Cardiac septum (tissue), 1 donor: ENCODE data around the gene SCGB1D4. TPM values are rescaled to one million over a fixed set of nuclear protein-coding genes. Genes with fewer than 3 reads are reported as not detected.
"Not testable (repeated sequence)": the region's sequence is repeated elsewhere in the genome, so short reads cannot be mapped to it uniquely, and the experiment has no call there.

Experiments
- DNase-seq: peaks from one replicate; pipeline ENCODE4 v3.0.0-alpha.2; 2020; ENCODE audit warnings: low spot score
- intact Hi-C: fragments of 100-400 bp; cut with DNase I; formaldehyde crosslinking; loops from one replicate; pipeline ENCODE4 v1.14.0; 2022
- long read RNA-seq: library from polyadenylated mRNA; unstranded; transcript quantifications from one replicate; pipeline ENCODE4 v2.0.0, GENCODE V29; 2021
- total RNA-seq: library from RNA; stranded (reverse); fragmentation: NEBNext Ultra II Directional; extraction: Animal tissue kit (Norgen Biotek cat#: 25700); gene quantifications from one replicate; pipeline ENCODE4 v1.2.1, GENCODE V29; 2021
- donor health status: DM: no; HTN: no; CAD: no.

SCGB1D4 gene
- total RNA-seq, result not detected
- long read RNA-seq, result 0 reads

GRCh38 chr11:62298975-62299374 lies at the start of gene SCGB1D4:
Gene SCGB1D4, minus strand, starts transcription at chr11:62299075. Its CDS starts 65 bp downstream, at chr11:62299010.
- intact Hi-C loops, result no loop called here
- DNase-seq, result no peak

GRCh38 chr11:62345861-62346260 lies 47.0 kb upstream of the SCGB1D4 start:
- DNase-seq, result no peak
- intact Hi-C loops, result no loop called here

GRCh38 chr11:62344210-62344609 lies 45.3 kb upstream of the SCGB1D4 start:
- DNase-seq, result no peak
- intact Hi-C loops, result no loop called here

- intact Hi-C loops, result not testable (repeated sequence)
These were observed 44.8 kb upstream of the SCGB1D4 start for GRCh38 chr11:62343646-62344190.

GRCh38 chr11:62341588-62341987 lies 42.7 kb upstream of the SCGB1D4 start:
- DNase-seq, result no peak
- intact Hi-C loops, result no loop called here

More at GRCh38 chr11:62343646-62344190, 44.8 kb upstream of the SCGB1D4 start:
- DNase-seq, result not testable (repeated sequence)

- DNase-seq, result no peak
- intact Hi-C loops, result no loop called here
These were observed 41.5 kb upstream of the SCGB1D4 start for GRCh38 chr11:62340269-62340901.

GRCh38 chr11:62338218-62338617 lies 39.3 kb upstream of the SCGB1D4 start:
- DNase-seq, result no peak
- intact Hi-C loops, result loop anchor here (5.0 kb wide), 1 partner anchor 39 kb away; no protein-coding TSS in a partner anchor

- intact Hi-C loops, result loop anchor here (5.0 kb wide), 1 partner anchor 40 kb away; no protein-coding TSS in a partner anchor
- peak; percentile 96 for DNase-seq
These were observed 38.7 kb upstream of the SCGB1D4 start, which contains the start of gene ASRGL1 for GRCh38 chr11:62337303-62338181. Gene ASRGL1, plus strand, starts transcription at chr11:62337448. Its CDS starts 530 bp downstream, at chr11:62337978.

- intact Hi-C loops, result loop anchor here (5.0 kb wide), 1 partner anchor 40 kb away; no protein-coding TSS in a partner anchor
- DNase-seq, result not testable (repeated sequence)
These were observed 38.1 kb upstream of the SCGB1D4 start for GRCh38 chr11:62336949-62337302.

- no peak for DNase-seq
- intact Hi-C loops, result no loop called here
These were observed 34.9 kb upstream of the SCGB1D4 start for GRCh38 chr11:62333768-62334167.

- DNase-seq, intact Hi-C loops: not testable (repeated sequence)
These were observed 32.4 kb upstream of the SCGB1D4 start for GRCh38 chr11:62331264-62331663.

- intact Hi-C loops, DNase-seq: not testable (repeated sequence)
These were observed 28.7 kb upstream of the SCGB1D4 start for GRCh38 chr11:62327541-62327940.

- DNase-seq, intact Hi-C loops: not testable (repeated sequence)
These were observed 27.8 kb upstream of the SCGB1D4 start for GRCh38 chr11:62326719-62327118.

- intact Hi-C loops, DNase-seq: not testable (repeated sequence)
These were observed 26.9 kb upstream of the SCGB1D4 start for GRCh38 chr11:62325781-62326180.

GRCh38 chr11:62324731-62325556 lies 26.1 kb upstream of the SCGB1D4 start:
- intact Hi-C loops, result no loop called here
- DNase-seq, result peak; percentile 85

GRCh38 chr11:62322524-62322923 lies 23.6 kb upstream of the SCGB1D4 start:
- intact Hi-C loops, result no loop called here
- no peak for DNase-seq

GRCh38 chr11:62315431-62315830 lies 16.6 kb upstream of the SCGB1D4 start:
- intact Hi-C loops, result no loop called here
- no peak for DNase-seq

- intact Hi-C loops, result loop anchor here (2.0 to 5.0 kb wide), 2 partner anchors 93 to 139 kb away; no protein-coding TSS in a partner anchor
- DNase-seq, result no peak
These were observed 11.1 kb upstream of the SCGB1D4 start for GRCh38 chr11:62309991-62310390.

GRCh38 chr11:62307950-62308349 lies 9.1 kb upstream of the SCGB1D4 start:
- intact Hi-C loops, result no loop called here
- DNase-seq, result no peak
